ENCODE results near the gene CCDC110. TPM values are rescaled to one million over a fixed set of nuclear protein-coding genes. Genes with fewer than 3 reads are reported as not detected.

CCDC110 gene
- polyA plus RNA-seq, 1 of the 3 experiments (the other 2 are of a cell fraction): 0.05 TPM

DNA sequence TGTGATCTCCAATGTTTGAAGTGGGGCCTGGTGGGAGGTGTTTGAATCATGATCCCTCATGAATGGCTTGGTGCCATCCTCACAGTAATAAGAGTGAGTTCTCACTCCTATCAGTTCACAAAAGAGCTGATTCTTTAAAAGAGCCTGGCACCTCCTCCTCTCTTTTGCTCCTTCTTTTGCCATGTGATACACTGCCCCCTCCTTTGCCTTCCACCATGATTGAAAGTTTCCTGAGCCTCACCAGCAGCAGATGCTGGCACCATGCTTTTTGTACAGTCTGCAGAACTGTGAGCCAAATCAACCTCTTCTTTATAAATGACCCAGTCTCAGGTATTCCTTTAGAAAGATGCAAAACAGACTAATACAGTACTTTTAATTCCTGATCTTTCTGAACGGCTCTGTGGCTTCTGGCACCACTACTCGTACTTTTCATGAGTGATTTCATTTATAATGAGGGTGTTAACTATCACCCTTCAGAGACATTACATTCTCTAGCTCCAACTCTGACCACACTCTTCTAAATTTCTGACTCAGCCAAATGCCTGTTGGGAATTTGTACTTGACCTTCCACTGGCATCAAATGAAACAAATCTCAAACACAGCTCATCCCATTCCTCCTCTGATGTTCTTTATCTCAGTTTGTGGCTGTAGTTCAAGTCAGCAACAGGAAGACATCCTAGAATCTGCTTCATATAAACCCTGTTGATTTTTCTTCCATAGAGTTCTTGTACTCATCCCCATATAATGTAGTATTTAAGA is 50.0 kb downstream of the CCDC110 start (continued):
- TF ChIP-seq RXRA (IDR thresholded peaks at IDR 0.05; ENCODE audit: borderline replicate concordance, low read depth) (no peak), RFX5 (IDR thresholded peaks at IDR 0.05; ENCODE audit: low read length) (no peak), GATA2 (CRISPR knock-in tag; IDR thresholded peaks at IDR 0.05) (no peak)
- TF ChIP-seq, protein P1, sequence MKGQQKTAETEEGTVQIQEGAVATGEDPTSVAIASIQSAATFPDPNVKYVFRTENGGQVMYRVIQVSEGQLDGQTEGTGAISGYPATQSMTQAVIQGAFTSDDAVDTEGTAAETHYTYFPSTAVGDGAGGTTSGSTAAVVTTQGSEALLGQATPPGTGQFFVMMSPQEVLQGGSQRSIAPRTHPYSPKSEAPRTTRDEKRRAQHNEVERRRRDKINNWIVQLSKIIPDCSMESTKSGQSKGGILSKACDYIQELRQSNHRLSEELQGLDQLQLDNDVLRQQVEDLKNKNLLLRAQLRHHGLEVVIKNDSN (IDR thresholded peaks at IDR 0.05; ENCODE audit: borderline replicate concordance, low read depth): no peak

DNA sequence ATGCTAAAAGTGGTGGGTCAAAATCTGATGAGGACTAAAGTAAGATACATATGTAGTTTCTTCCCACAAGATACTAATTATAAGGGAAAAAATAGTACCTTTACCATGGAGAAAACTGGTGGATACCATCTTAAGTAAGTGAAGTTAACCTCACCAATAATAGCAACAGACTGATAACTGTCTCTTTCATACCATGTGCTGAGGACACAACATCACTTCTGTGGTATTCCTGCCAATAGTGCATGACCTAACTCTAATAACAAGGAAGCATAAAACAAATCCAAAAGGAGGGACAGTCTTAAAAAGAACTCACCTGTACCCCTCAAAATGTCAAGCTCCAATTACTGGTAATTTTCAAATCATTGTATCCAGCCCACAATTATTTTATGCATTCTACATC is 54.6 kb downstream of the CCDC110 start:
- Histone ChIP-seq H3F3A (replicated peaks; ENCODE audit: insufficient read depth) (peaks cover 9% of the 10 kb centered on the region), H3K27ac (ENCODE audit: low read depth in 2 of 2, low read length in 1 of 2) (no peak overlapping the region), H3K4me2 (no peak overlapping the region), H3K9me2 (no peaks in the 10 kb centered on the region), H2AFZ (ENCODE audit: low read depth) (no peak overlapping the region), H4K20me1 (ENCODE audit: insufficient read depth) (no peaks in the 10 kb centered on the region), H3K9ac (no peak overlapping the region), H3K9me3 (no peaks in the 10 kb centered on the region), H3K36me3 (replicated peaks in 1 of 2; ENCODE audit: control insufficient read depth in 1 of 2, insufficient read depth in 2 of 2, low read length in 1 of 2) (peaks cover 63 to 74% of the 10 kb centered on the region in 2 experiments), H3K79me2 (ENCODE audit: insufficient read depth) (peaks cover 4% of the 10 kb centered on the region), H3K4me1 (ENCODE audit: control insufficient read depth in 1 of 2, insufficient read depth in 2 of 2, low read depth in 1 of 2, low read length in 1 of 2) (0 out of 4 replicates have a peak, but pooled peaks cover 0 to 8% of the 10 kb centered on the region in 2 experiments), H3K27me3 (ENCODE audit: insufficient read depth) (no peaks in the 10 kb centered on the region), H3K4me3 (ENCODE audit: low read depth in 2 of 2, low read length in 1 of 2) (no peak overlapping the region)
- POLR2A ChIA-PET: interaction anchor here (0.9 kb wide), 1 partner anchor 20 kb away, joined by 3 read pairs; the partner anchor contains the start of gene ANKRD37
- CTCF ChIA-PET: no interaction called here
- no peak for DNase-seq
- TF ChIP-seq MXI1 (IDR thresholded peaks at IDR 0.05; ENCODE audit: low read depth, low read length) (no peak), EZH2phosphoT487 (IDR thresholded peaks at IDR 0.05; ENCODE audit: borderline replicate concordance, low read depth) (no peak), ELF1 (IDR thresholded peaks at IDR 0.05) (no peak), TEAD4 (IDR thresholded peaks at IDR 0.05; ENCODE audit: borderline replicate concordance, insufficient read depth) (no peak), MEF2A (IDR thresholded peaks at IDR 0.05; ENCODE audit: borderline replicate concordance, low read depth) (no peak), JUND (IDR thresholded peaks at IDR 0.05) (no peak), FOSL2 (IDR thresholded peaks at IDR 0.05; ENCODE audit: borderline replicate concordance, low read depth) (no peak), EP300 (IDR thresholded peaks at IDR 0.05; ENCODE audit: borderline replicate concordance in 1 of 2, low read depth in 1 of 2, low read length in 1 of 2) (no peak), RXRA (IDR thresholded peaks at IDR 0.05; ENCODE audit: borderline replicate concordance, low read depth) (no peak), YY1 (IDR thresholded peaks at IDR 0.05; ENCODE audit: low read depth) (no peak), CHD2 (IDR thresholded peaks at IDR 0.05; ENCODE audit: low read length, partially characterized antibody) (no peak), POLR2AphosphoS5 (IDR thresholded peaks at IDR 0.05; ENCODE audit: low read depth, low read length) (no peak)
- TF ChIP-seq, protein P2, sequence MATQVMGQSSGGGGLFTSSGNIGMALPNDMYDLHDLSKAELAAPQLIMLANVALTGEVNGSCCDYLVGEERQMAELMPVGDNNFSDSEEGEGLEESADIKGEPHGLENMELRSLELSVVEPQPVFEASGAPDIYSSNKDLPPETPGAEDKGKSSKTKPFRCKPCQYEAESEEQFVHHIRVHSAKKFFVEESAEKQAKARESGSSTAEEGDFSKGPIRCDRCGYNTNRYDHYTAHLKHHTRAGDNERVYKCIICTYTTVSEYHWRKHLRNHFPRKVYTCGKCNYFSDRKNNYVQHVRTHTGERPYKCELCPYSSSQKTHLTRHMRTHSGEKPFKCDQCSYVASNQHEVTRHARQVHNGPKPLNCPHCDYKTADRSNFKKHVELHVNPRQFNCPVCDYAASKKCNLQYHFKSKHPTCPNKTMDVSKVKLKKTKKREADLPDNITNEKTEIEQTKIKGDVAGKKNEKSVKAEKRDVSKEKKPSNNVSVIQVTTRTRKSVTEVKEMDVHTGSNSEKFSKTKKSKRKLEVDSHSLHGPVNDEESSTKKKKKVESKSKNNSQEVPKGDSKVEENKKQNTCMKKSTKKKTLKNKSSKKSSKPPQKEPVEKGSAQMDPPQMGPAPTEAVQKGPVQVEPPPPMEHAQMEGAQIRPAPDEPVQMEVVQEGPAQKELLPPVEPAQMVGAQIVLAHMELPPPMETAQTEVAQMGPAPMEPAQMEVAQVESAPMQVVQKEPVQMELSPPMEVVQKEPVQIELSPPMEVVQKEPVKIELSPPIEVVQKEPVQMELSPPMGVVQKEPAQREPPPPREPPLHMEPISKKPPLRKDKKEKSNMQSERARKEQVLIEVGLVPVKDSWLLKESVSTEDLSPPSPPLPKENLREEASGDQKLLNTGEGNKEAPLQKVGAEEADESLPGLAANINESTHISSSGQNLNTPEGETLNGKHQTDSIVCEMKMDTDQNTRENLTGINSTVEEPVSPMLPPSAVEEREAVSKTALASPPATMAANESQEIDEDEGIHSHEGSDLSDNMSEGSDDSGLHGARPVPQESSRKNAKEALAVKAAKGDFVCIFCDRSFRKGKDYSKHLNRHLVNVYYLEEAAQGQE (IDR thresholded peaks at IDR 0.05; ENCODE audit: low read depth, low read length): no peak
- TF ChIP-seq, protein P3, sequence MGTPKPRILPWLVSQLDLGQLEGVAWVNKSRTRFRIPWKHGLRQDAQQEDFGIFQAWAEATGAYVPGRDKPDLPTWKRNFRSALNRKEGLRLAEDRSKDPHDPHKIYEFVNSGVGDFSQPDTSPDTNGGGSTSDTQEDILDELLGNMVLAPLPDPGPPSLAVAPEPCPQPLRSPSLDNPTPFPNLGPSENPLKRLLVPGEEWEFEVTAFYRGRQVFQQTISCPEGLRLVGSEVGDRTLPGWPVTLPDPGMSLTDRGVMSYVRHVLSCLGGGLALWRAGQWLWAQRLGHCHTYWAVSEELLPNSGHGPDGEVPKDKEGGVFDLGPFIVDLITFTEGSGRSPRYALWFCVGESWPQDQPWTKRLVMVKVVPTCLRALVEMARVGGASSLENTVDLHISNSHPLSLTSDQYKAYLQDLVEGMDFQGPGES (IDR thresholded peaks at IDR 0.05; ENCODE audit: low read depth, low read length): no peak
- TF ChIP-seq, protein P1 (IDR thresholded peaks at IDR 0.05; ENCODE audit: borderline replicate concordance, low read depth): no peak
- TF ChIP-seq, protein P4, sequence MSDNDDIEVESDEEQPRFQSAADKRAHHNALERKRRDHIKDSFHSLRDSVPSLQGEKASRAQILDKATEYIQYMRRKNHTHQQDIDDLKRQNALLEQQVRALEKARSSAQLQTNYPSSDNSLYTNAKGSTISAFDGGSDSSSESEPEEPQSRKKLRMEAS (IDR thresholded peaks at IDR 0.05; ENCODE audit: low read depth): no peak
